CD14-positive monocyte (primary cell): ENCODE results near the gene ZNF844. TPM values are rescaled to one million over a fixed set of nuclear protein-coding genes. Genes with fewer than 3 reads are reported as not detected.
"Not testable (repeated sequence)": the region's sequence is repeated elsewhere in the genome, so short reads cannot be mapped to it uniquely, and the experiment has no call there.

Experiments
- DNase-seq, 3 donors: peaks; one replicate each; pipeline ENCODE4 v3.0.0-alpha.2; 2011 to 2022
- H2AFZ ChIP-seq: 2 replicates; pipeline ENCODE4 v1.6.0; 2012; ENCODE audit warnings: mild to moderate bottlenecking, low read depth, low read length, inconsistent platforms; ENCODE audit not compliant: insufficient read depth, poor library complexity, severe bottlenecking
- H3K27ac ChIP-seq, 2 donors: 1 replicate in 1 of 2; 2 replicates in 1 of 2; pipeline ENCODE4 v1.5.1; 2012 to 2013; ENCODE audit warnings: low read length in 2 of 2, control low read depth in 1 of 2, inconsistent platforms in 1 of 2, low read depth in 1 of 2, mild to moderate bottlenecking in 1 of 2
- H3K27me3 ChIP-seq, 2 donors: one replicate each; pipeline versions ENCODE4 v1.6.0 to v1.6.1; 2011 to 2013; ENCODE audit warnings: low read length in 2 of 2; ENCODE audit not compliant: control insufficient read depth in 2 of 2, insufficient read depth in 2 of 2
- H3K36me3 ChIP-seq, 2 donors: replicated peaks in 1 of 2; 1 replicate in 1 of 2; 2 replicates in 1 of 2; pipeline versions ENCODE4 v1.5.1 to v1.6.1; 2012 to 2013; ENCODE audit warnings: low read length in 2 of 2, control low read depth in 1 of 2, inconsistent platforms in 1 of 2, mild to moderate bottlenecking in 1 of 2; ENCODE audit not compliant: insufficient read depth in 2 of 2, control insufficient read depth in 1 of 2
- H3K4me1 ChIP-seq, 2 donors: 1 replicate in 1 of 2; 2 replicates in 1 of 2; pipeline versions ENCODE4 v1.5.1 to v1.6.1; 2012 to 2013; ENCODE audit warnings: low read length in 2 of 2, control low read depth in 1 of 2, inconsistent platforms in 1 of 2, mild to moderate bottlenecking in 1 of 2, moderate library complexity in 1 of 2; ENCODE audit not compliant: insufficient read depth in 2 of 2, control insufficient read depth in 1 of 2
- H3K4me2 ChIP-seq: replicated peaks from 2 replicates; pipeline ENCODE3; 2012; ENCODE audit warnings: low read length, moderate library complexity, mild to moderate bottlenecking; ENCODE audit not compliant: poor library complexity, severe bottlenecking; ENCODE audit errors: extremely low read depth
- H3K4me3 ChIP-seq, 3 experiments: fragments of 200-600 bp in 1 of 3; sonication (generic) in 1 of 3; replicated peaks in 1 of 3; 1 replicate in 2 of 3; 2 replicates in 1 of 3; pipeline ENCODE4 v1.5.1; 2011 to 2013; ENCODE audit warnings: low read length in 3 of 3, mild to moderate bottlenecking in 3 of 3, control low read depth in 2 of 3, low read depth in 2 of 3, inconsistent platforms in 1 of 3, moderate library complexity in 1 of 3
- H3K79me2 ChIP-seq: 2 replicates; pipeline ENCODE4 v1.6.0; 2012; ENCODE audit warnings: mild to moderate bottlenecking, control low read depth, inconsistent platforms, low read length, moderate library complexity; ENCODE audit not compliant: insufficient read depth
- H3K9ac ChIP-seq: 2 replicates; pipeline ENCODE4 v1.6.0; 2017; ENCODE audit warnings: low read length, mild to moderate bottlenecking; ENCODE audit not compliant: insufficient read depth, poor library complexity, severe bottlenecking
- H3K9me3 ChIP-seq, 2 donors: replicated peaks in 1 of 2; 1 replicate in 1 of 2; 2 replicates in 1 of 2; pipeline versions ENCODE4 v1.5.1 to v1.6.1; 2012 to 2013; ENCODE audit warnings: low read length in 2 of 2, control low read depth in 1 of 2; ENCODE audit not compliant: control insufficient read depth in 1 of 2, insufficient read depth in 1 of 2
- H4K20me1 ChIP-seq: 2 replicates; pipeline ENCODE4 v1.6.0; 2012; ENCODE audit warnings: mild to moderate bottlenecking, low read length, control low read depth, moderate library complexity; ENCODE audit not compliant: insufficient read depth
- H3K27ac Mint-ChIP-seq, 7 donors: one replicate each; pipeline ENCODE4 v1.8.0; 2020; ENCODE audit warnings: mild to moderate bottlenecking in 7 of 7, mixed read lengths in 7 of 7, moderate library complexity in 6 of 7, inconsistent platforms in 2 of 7
- H3K27me3 Mint-ChIP-seq, 3 donors: one replicate each; pipeline ENCODE4 v1.8.0; 2021 to 2022; ENCODE audit warnings: low read depth in 3 of 3, mild to moderate bottlenecking in 3 of 3, mixed read lengths in 3 of 3, moderate library complexity in 3 of 3, inconsistent platforms in 1 of 3
- H3K36me3 Mint-ChIP-seq, 2 donors: one replicate each; pipeline ENCODE4 v1.8.0; 2020; ENCODE audit warnings: mixed read lengths in 2 of 2, inconsistent platforms in 1 of 2, mild to moderate bottlenecking in 1 of 2
- H3K4me1 Mint-ChIP-seq: one replicate; pipeline ENCODE4 v1.8.0; 2020; ENCODE audit warnings: mild to moderate bottlenecking, mixed read lengths
- H3K4me3 Mint-ChIP-seq, 2 donors: one replicate each; pipeline ENCODE4 v1.8.0; 2020; ENCODE audit warnings: mild to moderate bottlenecking in 2 of 2, mixed read lengths in 2 of 2, moderate library complexity in 1 of 2
- H3K9me3 Mint-ChIP-seq, 7 donors: one replicate each; pipeline ENCODE4 v1.8.0; 2020 to 2022; ENCODE audit warnings: mixed read lengths in 7 of 7, mild to moderate bottlenecking in 6 of 7, moderate library complexity in 6 of 7, inconsistent platforms in 2 of 7
- CTCF ChIP-seq: fragments of 200-600 bp; IDR thresholded peaks from one replicate; pipeline ENCODE4 v1.8.0; 2022; ENCODE audit warnings: antibody characterized with exemption, mild to moderate bottlenecking
- WGBS: methylation state at CpG from one replicate; pipeline ENCODE4 v1.1.5; 2013; ENCODE audit warnings: missing lambda C conversion rate; ENCODE audit not compliant: insufficient coverage; 5-methylcytosine and 5-hydroxymethylcytosine counted together
- intact Hi-C, 2 donors: fragments of 100-400 bp; cut with micrococcal nuclease; formaldehyde crosslinking; loops; one replicate each; pipeline versions ENCODE4 v1.15.0 to v1.15.1; 2023
- polyA plus RNA-seq, 3 donors: library from polyadenylated mRNA; depleted of rRNA in 1 of 3; unstranded in 2 of 3; stranded (reverse) in 1 of 3; fragments of 300-500 nt in 2 of 3; fragments of >200 nt in 1 of 3; fragmentation: Illumina TruSeq in 2 of 3; gene quantifications; 1 replicate in 2 of 3; 2 replicates in 1 of 3; pipeline ENCODE4 v1.2.3, GENCODE V29; 2012 to 2021

Gene ZNF844
- polyA plus RNA-seq, 3 donors: 1.9 to 2.2 (median 2.0) TPM

GRCh38 chr19:12055784-12056183 lies 8.7 kb upstream of the ZNF844 start:
- Mint-ChIP-seq H3K4me1 (peaks cover 27% of the 10 kb centered on the region), H3K27me3 (peaks cover 19 to 46% (median 20%) of the 10 kb centered on the region in 3 donors), H3K4me3 (no peak overlapping the region), H3K36me3 (no peaks in the 10 kb centered on the region), H3K27ac (no peak overlapping the region), H3K9me3 (peaks cover 0 to 19% (median 8%) of the 10 kb centered on the region in 7 donors)
- DNase-seq: no peak
- intact Hi-C loops: no loop called here
- WGBS: 100% methylated on average over 5 of the region's 5 CpGs
- TF ChIP-seq CTCF: no peak
- peaks cover 0 to 3% of the 10 kb centered on the region in 2 donors for H3K27me3 ChIP-seq
- H4K20me1 ChIP-seq: no peaks in the 10 kb centered on the region
- no peak overlapping the region for H3K4me2 ChIP-seq
- H3K9me3 ChIP-seq: no peaks in the 10 kb centered on the region
- no peak overlapping the region for H2AFZ ChIP-seq
- H3K79me2 ChIP-seq: no peaks in the 10 kb centered on the region
- H3K27ac ChIP-seq: no peak overlapping the region
- H3K4me3 ChIP-seq: no peak overlapping the region
- H3K36me3 ChIP-seq: no peaks in the 10 kb centered on the region
- H3K9ac ChIP-seq: no peak overlapping the region
- peaks cover 9 to 20% of the 10 kb centered on the region in 2 donors for H3K4me1 ChIP-seq

GRCh38 chr19:12075538-12076139 lies 11.1 kb downstream of the ZNF844 start:
- Histone ChIP-seq H3K79me2 (no peaks in the 10 kb centered on the region), H3K4me1 (no peaks in the 10 kb centered on the region), H3K4me2 (no peak overlapping the region), H3K9me3 (peaks cover 76 to 100% of the 10 kb centered on the region in 2 donors), H3K27ac (no peak overlapping the region), H4K20me1 (no peaks in the 10 kb centered on the region), H2AFZ (no peak overlapping the region), H3K36me3 (peaks cover 24 to 80% of the 10 kb centered on the region in 2 donors), H3K4me3 (peak overlapping the region in 1 of 3 experiments; percentile 42), H3K27me3 (no peaks in the 10 kb centered on the region), H3K9ac (no peak overlapping the region)
- Mint-ChIP-seq H3K27me3 (peaks cover 0 to 3% (median 0%) of the 10 kb centered on the region in 3 donors), H3K27ac (no peak overlapping the region), H3K36me3 (peaks cover 32 to 42% of the 10 kb centered on the region in 2 donors), H3K9me3 (peaks cover 40 to 96% (median 93%) of the 10 kb centered on the region in 7 donors), H3K4me1 (no peaks in the 10 kb centered on the region), H3K4me3 (no peak overlapping the region)
- no peak for DNase-seq
- no peak for TF ChIP-seq CTCF
- no CpG with 5 or more reads among the region's 3 CpGs for WGBS
- intact Hi-C loops: no loop called here

- H3K27me3 ChIP-seq, H3K4me2 ChIP-seq, H2AFZ ChIP-seq, DNase-seq, H3K4me3 Mint-ChIP-seq, H3K4me1 ChIP-seq, H3K4me1 Mint-ChIP-seq, H3K9ac ChIP-seq, H3K27ac Mint-ChIP-seq, H3K27ac ChIP-seq, H3K79me2 ChIP-seq, intact Hi-C loops, H3K27me3 Mint-ChIP-seq, H4K20me1 ChIP-seq: not testable (repeated sequence)
- Histone ChIP-seq H3K4me3 (peak overlapping the region in 1 of 3 experiments; percentile 42), H3K36me3 (peaks cover 24 to 73% of the 10 kb centered on the region in 2 donors), H3K9me3 (peaks cover 79 to 100% of the 10 kb centered on the region in 2 donors)
- Mint-ChIP-seq H3K36me3 (peaks cover 32 to 38% of the 10 kb centered on the region in 2 donors), H3K9me3 (peaks cover 37 to 96% (median 93%) of the 10 kb centered on the region in 7 donors)
- no CpG with 5 or more reads among the region's 3 CpGs for WGBS
Measured at GRCh38 chr19:12076331-12076730, 11.8 kb downstream of the ZNF844 start.
